HG03045 (cell line): Measurements from ENCODE around the gene TAF4.
"Not testable (repeated sequence)": the region's sequence is repeated elsewhere in the genome, so short reads cannot be mapped to it uniquely, and the experiment has no call there.

Source experiments
- ATAC-seq: cut with Tn5 transposase; IDR thresholded peaks from one replicate; pipeline ENCODE4 v1.9.1; 2021; ENCODE audit warnings: mild to moderate bottlenecking, moderate library complexity; ENCODE audit not compliant: unreplicated experiment

The TAF4 gene

GRCh38 chr20:62080249-62080990 is 14.7 kb upstream of the TAF4 start:
- no peak for ATAC-seq

GRCh38 chr20:62079166-62079565 is 13.5 kb upstream of the TAF4 start:
- no peak for ATAC-seq

GRCh38 chr20:62073323-62073722 is 7.6 kb upstream of the TAF4 start:
- ATAC-seq: no peak

GRCh38 chr20:62071669-62072430 is 6.2 kb upstream of the TAF4 start:
- ATAC-seq: not testable (repeated sequence)

GRCh38 chr20:62069741-62070216 is 4.1 kb upstream of the TAF4 start:
- no peak for ATAC-seq

GRCh38 chr20:62068997-62069396 is 3.3 kb upstream of the TAF4 start:
- ATAC-seq: no peak

GRCh38 chr20:62067547-62068260 is 2.0 kb upstream of the TAF4 start:
- ATAC-seq: no peak

GRCh38 chr20:62066983-62067433 is 1.3 kb upstream of the TAF4 start:
- ATAC-seq: no peak

- peak; percentile 33 for ATAC-seq
These were observed 780 bp upstream of the TAF4 start for GRCh38 chr20:62066339-62066982.

- ATAC-seq: peak; percentile 34
These were observed 659 bp downstream of the TAF4 start for GRCh38 chr20:62064770-62065673.

GRCh38 chr20:62063981-62064769 is 1.5 kb downstream of the TAF4 start:
- no peak for ATAC-seq

GRCh38 chr20:62063315-62063980 is 2.2 kb downstream of the TAF4 start:
- ATAC-seq: no peak

- no peak for ATAC-seq
These were observed 2.9 kb downstream of the TAF4 start for GRCh38 chr20:62062661-62063314.

GRCh38 chr20:62061851-62062423 is 3.7 kb downstream of the TAF4 start:
- ATAC-seq: no peak

GRCh38 chr20:62060631-62061541 is 4.8 kb downstream of the TAF4 start:
- ATAC-seq: no peak

GRCh38 chr20:62059920-62060630 is 5.6 kb downstream of the TAF4 start:
- ATAC-seq: no peak
